ENCODE data around the gene EIF1B.

EIF1B gene

DNA sequence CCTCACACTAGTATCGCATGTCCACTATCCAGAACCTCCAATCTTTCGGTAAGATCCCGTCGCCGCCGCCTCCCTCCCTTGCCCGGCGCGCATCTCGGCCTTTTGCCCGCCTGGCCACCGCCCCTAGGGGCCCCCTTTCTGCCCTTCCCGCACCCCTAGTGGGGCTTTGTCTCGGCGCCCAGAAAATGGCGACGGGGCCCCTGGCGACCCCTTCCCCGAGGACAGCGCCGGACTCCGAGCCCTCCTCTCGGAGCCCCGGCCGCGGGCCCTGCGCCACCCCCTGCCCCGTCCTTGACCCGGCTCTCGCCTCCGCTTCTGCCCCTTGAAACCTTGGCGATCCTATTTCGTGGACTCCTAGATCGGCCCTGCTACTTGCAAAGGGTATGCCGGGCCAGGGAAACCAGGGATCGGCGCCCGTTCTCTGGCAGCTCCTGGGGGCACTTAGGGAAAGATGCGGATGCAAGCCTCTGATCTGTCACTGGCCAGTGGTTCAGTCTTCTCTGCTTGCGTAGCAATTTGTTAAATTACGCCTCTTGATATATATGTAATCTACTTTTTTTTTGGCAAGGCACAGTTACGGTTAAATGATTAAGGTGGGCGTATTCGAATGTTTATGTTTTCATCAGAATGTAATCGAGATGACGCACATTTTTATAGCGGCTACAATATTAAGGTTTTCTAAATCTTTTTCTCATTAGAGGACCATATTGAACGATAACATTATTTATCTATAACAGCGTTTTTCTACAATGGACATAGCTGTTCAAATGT is 603 bp downstream of the EIF1B start:
- DNase-seq: no peak

DNA sequence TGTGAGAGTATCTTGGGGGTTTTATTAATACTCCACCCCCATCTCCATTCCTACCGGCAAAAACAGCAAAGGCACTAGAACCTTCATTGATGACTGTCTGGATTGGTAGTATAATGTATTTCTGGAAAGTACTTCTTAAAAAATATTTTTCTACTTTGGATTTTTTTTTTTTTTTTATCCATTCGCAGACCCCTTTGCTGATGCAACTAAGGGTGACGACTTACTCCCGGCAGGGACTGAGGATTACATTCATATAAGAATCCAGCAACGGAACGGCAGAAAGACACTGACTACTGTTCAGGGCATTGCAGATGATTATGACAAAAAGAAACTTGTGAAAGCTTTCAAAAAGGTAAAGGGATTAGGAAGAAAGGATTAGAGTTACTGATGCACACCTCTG is 1.2 kb downstream of the EIF1B start:
- DNase-seq: no peak

DNA sequence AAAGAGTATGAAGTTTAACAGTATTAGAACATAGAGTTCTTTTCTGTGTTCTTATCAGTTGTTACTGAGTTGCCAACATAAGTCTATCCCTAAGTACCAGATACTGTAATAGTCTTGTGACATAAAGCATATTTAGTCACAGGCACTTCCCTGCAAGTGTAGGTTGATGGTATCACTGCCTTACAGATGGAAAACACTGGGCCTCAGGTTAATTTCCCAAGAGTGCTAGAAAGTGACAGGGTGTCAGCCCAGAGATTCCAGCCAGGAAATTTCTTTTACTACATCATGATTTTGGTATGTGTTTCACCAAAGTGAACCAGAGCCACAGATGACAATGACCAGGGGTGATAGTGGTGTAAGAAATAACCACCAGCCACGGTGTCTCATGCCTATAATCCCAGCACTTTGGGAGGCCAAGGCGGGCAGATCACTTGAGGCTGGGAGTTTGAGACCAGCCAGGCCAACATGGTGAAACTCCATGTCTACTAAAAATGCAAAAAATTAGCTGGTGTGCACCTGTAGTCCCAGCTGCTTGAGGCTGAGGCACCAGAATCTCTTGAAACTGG is 3.2 kb downstream of the EIF1B start:
- no peak for DNase-seq

DNA sequence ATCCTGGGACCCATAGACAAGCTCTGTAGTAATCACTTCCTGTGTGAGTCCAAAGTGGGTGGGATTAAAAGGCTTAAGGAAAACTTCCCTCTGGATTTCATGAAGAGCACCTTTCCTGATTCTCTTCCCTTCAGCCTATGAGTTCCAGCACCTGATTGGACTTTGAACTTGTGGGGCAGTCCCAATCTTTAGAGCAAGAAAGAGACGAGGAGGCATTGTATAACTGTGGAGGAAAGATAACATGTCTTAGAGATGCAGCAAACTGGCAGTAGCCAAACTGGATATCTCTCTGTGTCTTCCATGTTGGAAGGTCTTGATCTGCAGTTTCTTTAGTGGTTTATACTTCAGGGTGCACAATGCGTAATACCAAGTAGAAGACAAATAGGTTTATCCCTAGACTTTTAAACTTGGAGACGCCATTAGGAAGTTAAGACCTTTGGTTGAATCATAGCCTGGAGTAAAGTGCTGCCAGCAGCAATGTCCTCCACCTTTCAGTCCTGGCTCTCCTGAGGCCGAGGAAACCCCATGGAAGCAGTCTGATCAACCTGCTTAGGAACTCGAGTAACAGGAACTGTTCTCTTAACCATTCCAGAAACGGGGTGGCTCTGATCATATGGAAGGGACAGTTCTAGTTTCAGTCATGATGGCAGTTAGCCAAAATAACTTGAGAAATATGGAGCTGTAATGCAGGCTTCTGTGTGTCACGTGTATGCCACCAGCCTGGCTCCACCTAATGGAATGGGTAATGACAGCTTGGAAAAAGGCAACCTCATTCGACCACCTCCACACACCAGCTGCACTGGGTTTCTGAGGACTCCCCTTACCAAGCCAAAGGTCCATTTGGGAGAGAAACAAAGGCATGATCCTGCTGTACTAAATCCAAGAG is 4.7 kb downstream of the EIF1B start:
- no peak for DNase-seq

DNA sequence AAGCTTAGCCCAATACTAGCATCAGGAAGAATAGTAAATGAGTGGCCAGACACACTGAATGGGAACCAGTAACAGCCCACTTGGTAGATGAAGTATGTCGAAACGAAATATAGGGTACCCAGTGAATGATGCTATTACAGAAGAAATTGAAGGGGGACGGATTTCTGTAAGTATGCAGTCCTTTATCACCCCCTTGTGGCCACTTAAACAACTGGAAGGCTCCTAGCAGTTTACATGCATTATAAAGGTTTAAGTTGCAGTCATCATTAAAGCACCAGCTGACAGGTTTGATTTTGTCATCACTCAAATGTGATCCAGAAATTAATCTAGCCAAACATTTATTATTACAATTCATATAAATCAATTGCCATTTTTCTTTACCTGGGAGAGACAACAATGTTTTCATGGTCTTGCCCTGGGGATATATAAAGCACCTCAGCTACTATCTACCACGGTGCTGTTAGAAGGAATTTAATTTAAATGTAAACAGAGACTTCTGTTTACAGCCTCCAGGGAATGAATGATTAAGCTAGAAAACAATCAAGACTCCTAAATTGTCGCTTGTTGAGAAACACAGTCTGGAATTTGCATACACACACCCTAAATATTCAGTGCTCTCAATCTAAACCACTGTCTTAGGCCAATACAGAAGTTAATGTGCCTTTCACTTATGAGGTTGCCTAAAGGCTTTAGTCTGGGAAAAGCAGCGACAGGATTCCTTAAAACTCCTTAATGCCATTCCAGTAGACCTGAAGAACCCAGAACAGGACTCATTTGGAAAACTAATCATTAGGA is 7.8 kb downstream of the EIF1B start:
- DNase-seq: no peak

DNA sequence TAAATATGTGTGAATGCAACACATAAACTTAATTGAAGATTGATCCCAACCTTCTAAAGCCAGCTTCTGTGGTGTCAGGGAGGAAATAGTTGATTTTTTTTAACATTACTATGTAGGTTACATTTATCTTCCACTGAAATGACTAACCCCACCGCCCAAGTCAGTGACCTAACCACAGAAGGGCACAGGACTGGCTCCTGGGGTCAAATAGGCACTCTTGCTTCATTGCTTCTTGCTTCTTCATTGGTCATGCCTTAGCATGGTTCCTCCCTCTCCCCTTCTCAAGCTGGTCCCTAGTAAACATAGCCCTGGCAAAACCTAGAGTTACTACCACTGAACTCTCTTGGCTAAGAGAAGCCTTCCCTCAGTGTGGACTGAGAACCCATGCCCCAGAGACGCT is 12.3 kb downstream of the EIF1B start:
- DNase-seq: no peak

DNA sequence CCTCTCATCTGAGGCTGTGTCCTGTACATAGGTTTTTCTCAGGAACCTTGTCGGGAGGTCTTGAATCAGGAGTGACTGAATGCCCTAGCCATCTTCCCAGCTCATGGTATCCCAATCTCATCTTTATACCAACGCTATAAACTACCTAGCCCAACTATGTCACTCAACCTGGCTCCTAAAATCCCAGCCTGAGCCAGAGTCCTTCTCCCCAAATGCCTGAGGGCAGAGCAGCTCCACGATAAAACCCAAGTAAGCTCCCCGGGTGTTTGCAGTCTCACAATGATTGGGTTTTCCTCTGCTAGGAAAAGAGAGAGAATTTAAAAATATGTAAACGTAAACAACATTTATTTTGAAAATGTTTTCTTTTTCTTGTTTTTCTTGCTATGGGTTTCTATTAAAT is 14.4 kb downstream of the EIF1B start:
- no peak for DNase-seq

DNA sequence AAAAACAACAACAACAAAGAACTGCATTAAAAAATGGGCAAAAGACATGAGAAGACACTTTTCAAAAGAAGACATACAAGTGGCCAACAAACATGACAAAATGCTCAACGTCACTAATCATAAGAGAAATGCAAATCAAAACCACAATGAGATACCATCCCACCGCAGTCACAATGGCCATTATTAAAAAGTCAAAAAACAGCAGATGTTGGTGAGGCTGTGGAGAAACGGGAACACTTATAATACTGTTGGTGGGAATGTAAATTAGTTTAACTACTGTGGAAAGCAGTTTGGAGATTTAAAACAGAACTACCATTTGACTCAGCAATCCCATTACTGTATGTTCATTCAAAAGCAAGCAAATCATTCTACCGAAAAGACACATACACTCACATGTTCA is 15.1 kb downstream of the EIF1B start:
- DNase-seq: no peak

DNA sequence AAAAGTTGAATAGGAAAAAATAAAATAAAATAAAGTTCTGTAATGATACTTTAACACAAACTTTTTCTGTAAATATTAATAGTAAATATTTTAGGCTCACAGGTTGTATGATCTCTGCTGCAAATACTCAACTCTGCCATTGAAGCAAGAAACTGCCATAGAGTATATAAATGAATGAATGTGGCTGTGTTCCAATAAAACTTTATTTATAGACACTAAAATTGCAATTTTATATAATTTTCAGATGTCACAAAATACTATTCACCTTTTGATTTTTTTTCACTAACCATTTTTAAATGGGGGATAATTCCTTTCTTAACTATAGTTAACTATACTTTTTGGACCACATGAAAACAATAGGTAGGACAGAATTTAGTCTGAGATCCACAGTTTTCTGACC is 16.0 kb downstream of the EIF1B start:
- no peak for DNase-seq

DNA sequence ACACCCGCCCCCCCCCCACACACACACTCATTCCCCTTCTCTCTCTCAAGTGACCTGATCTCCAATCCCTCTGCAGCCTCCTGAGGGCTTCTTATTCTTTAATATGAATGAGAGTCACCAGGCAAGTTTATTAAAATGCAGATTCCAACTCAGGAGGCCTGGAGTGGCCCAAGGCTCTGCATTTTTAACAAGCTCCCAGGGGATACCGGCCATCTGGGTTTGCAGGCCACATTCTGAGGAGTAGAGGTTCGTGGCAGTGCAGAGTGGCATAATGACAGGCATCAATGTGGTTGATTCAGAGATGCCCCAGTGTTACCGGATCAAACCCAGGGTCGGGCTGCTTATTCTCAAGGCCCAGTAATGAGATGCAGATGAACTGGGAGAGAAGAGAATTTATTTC is 18.9 kb downstream of the EIF1B start:
- DNase-seq: no peak

DNA sequence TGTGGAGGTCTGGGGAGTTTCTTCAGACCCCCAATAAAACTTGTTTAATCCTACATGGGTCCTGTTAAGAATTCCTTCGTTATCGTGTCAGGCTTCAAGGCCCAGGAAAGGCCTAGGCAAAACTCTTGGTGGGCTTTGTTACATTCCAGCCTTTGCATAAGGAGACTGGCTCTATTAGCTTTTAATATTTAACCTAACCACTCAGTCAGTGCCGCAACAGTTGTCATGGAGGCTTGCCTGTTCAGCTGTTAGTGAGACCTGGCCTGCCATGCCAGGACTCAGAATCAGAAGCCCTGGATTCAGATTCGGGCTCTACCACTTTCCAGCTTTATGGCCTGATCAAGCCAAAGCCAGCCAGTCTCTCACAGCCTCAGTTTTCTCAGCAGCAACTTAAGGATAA is 19.6 kb downstream of the EIF1B start:
- no peak for DNase-seq

DNA sequence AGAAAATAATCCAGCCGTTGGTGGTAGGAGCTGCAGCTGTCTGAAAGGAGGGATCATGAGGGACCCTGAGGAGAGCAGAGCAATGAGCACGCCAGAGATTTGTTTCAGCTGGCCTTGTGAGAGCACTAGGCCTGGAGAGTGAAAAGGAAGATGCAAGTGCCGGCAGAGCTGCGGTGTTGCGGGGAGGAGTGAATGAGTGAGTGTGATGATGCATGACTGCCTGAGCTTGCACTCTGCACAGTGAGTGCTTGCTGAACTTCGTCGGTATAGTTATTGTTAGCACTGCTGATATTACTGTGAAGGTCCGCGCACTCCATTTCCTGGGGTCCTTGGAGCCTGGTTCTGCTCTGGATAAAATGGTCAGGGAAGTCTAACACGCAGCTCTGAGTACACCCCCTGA is 23.2 kb downstream of the EIF1B start:
- no peak for DNase-seq

DNA sequence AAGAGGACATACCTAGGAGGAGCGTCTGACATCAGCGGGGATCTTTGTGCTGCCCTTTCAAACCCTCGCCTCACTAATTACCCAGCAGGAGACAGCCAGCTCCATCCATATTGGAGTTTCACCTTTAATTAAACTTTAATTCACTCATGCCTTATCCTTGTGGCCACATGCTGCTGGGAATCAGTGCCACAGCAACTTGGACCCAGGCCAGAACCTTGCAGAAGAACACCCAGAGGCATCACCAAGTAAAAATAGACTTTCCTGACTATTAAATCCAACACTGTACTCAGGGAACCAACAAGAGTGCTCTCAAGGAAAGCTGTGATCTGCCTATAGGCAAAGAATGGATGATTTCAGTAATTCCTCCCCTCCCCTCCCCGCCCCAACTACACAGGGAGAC is 23.9 kb downstream of the EIF1B start:
- DNase-seq: no peak

DNA sequence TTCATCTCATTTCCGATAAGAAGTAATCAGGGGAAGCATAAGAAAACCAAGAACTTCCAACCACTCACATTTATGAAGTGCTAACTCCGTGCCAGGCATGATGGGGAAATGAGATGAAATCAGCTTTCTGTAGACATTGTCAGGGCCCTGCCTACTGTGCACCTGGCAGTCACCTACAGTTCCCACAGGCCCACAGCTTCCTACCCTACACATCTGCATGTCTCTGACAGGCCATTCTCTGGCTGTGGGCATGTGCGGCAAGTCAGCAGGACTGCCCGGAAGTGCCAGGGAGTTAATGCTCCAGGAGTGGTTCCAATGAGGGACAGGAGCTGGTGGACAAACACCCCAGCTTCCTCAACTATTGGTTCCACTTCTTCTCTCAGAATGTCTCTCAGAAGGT is 24.3 kb downstream of the EIF1B start:
- DNase-seq: no peak

DNA sequence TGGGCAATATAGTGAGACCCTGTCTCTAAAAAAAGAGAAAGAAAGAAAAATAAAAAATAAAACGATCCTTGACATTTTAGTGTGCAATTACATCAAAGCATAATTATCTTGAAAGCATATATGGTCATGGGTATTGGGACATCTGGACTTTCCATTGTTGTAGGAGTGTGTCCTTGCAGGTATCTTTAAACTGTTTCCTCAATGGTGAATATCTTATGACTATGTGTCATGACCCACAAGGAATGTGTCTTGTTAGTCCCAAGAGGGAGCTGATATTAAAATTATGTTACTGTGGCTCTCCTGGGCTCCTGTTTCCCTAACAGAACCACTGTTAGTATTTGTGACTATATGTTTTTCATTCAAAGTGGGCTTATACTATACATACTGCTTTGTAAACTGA is 26.6 kb downstream of the EIF1B start:
- no peak for DNase-seq

DNA sequence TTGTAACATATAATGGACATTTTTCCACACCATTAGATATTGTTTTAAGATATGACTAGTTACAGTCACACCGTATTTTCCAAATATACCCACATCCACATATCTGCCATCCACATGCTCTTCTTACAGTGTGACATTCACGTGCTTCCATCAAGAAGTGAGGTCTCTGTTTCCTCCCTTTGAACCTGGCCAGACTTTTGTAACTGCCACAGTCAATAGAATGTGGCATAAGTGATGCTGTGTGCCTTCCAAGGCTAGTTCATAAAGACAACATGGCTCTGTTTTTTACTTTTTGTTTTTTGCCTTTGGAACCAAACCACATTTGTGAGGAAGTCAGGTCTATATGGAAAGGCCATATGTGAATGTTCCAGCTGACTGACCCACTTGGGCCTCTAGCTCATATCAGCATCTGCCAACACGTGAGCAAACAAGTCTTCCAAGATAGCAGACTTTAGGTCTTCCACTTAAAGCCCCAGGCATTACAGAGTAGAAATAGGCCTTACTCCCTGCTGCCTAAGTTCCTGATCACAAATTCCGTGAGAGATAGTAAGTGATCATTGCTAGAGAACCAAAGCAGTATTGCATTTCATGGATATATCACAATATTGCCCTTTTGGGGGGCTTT is 27.1 kb downstream of the EIF1B start:
- no peak for DNase-seq

DNA sequence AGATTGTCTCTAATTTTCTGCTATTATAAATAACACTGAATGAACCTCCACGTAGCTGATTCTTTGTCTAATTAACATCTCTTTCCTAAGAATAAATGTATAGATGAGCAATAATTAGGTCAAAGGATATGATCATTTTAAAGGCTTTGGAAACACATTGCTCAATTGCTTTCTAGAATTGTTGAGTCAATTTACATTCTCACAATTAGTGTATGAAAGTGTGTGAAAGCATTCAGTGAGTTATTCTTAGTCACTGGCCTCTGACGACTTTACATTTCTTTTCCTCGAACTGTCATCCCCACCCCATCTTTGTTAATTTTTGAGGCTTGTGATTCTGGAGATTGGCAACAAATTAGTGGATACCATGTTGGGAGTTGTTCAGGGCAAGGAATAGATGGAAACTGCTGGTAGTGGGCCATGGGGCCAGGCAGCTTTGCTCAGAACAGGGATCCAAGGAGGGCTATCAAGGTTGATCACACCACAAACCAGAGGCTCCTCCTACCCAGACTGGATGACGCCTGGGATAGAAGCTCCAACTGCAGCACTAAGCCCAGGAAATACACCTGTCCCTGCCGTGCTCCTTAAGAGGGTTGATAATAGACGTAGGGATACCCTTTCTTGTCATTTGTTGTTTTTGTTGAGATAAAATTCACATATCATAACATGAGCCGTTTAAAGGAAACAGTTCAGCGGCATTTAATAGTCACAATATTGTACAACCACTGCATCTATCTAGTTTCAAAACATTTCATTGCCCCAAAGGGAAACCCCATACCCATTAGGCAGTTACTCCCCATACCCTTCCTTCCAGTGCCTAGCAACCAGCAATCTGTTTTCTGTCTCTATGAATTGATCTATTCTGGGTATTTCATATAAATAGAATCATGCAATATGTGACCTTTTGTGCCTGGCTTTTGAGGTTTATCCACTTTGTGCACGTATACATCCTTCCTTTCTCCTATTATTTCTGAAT is 27.9 kb downstream of the EIF1B start:
- DNase-seq: no peak

DNA sequence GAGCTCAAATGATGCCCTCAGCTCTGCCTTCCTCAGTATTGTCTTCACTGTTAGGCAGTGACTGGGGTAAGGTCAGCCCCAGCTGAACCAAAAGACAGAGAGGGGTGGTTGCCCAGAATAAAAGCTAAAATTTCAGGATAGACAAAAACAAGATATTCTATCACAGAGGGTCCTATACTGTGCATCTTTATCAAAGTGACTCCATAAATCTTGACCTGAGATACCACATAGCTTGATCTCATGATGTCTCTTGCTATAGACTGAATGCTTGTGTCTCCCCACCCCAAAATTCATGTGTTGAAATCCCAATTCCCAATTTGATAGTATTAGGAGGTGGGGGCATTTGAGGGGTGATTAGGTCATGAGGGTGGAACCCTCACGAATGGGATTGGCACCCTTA is 30.4 kb downstream of the EIF1B start:
- DNase-seq: no peak

DNA sequence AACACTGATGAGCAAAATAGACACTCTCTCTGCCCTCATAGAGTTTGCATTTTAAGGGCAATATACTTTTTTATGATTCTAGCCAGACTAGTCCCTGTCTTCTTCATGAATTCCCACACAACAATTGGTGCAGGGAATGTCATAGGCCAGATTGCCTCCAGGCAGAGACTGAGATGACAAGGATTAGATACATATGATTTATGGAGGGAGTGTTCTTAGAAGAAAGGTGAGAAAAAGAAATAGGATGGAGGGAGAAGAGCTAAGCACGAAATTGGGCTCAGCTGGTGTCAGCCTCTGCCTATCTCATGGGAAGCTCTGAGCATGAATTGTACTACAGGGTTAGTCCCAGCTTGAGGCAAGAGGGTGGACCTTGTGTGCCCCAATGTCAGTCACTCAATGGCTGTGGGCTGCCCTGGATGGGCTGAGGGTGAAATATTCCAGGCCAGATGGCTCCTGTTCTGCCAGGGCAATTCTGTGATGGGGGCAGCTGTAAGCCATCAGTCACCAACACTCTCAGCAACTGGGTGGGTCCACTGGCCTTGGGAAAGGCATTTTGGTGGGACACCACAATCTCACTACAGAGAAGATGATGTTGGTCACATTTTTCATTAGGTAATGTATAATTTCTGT is 31.1 kb downstream of the EIF1B start:
- DNase-seq: no peak

DNA sequence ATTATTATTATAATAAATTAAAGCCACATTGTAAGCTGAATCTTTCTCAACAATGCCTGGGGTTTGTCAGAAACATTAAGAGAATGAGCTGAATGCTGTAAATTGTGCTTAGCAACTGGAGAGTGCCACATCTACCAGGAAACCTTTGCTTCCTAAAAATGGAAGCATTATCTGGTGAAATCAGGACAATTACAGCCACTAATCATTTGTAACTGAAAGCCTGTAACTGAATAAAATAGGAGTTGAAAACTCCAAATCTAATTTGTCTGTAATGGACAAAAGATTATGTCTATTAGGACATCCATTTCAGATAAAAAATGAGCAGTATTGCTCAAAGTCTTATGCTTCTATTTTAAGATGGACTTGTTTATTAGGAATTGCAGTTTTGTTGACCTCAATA is 32.2 kb downstream of the EIF1B start:
- no peak for DNase-seq

DNA sequence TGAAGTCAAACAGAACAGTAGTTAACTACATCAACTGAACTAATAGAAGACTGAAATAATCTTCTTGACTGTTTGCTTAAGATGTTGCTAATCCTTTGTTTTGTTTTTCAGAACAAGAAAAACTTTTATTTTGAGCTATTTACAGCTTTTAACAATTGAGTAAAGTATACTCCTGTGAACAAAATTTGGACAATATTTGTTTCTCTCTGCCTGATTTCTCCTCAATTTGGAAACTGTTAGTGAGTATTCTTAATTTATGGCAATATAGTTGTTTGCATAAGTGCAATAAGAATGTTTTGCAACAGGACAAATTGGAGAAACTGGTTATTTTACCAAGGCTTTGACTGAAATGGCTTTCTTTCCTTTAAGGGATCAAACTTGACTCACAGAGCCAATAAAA is 41.0 kb downstream of the EIF1B start:
- DNase-seq: no peak
